Stimulated activated CD4-positive, alpha-beta T cell treated with anti-CD3 and anti-CD28 coated beads, Interleukin-2, amount 100 ng/mL, for 4 hours (primary cell): Measurements from ENCODE around the gene TJP2.

Experiments
- DNase-seq: peaks from one replicate; pipeline ENCODE4 v3.0.0-alpha.2; 2020; ENCODE audit warnings: low read depth

The TJP2 gene

GRCh38 chr9:69232135-69232534 lies 58.1 kb downstream of the TJP2 start:
- no peak for DNase-seq

- DNase-seq, result no peak
Measured at GRCh38 chr9:69234683-69235082, 60.6 kb downstream of the TJP2 start.

GRCh38 chr9:69236188-69236587 lies 62.1 kb downstream of the TJP2 start:
- no peak for DNase-seq

- no peak for DNase-seq
Measured at GRCh38 chr9:69237702-69238295, 63.7 kb downstream of the TJP2 start.

- no peak for DNase-seq
Measured at GRCh38 chr9:69243116-69243515, 69.0 kb downstream of the TJP2 start.

GRCh38 chr9:69246629-69247028 lies 72.6 kb downstream of the TJP2 start:
- no peak for DNase-seq

GRCh38 chr9:69248005-69248404 lies 73.9 kb downstream of the TJP2 start:
- DNase-seq, result no peak

GRCh38 chr9:69249337-69249736 lies 75.3 kb downstream of the TJP2 start:
- DNase-seq, result no peak

- DNase-seq, result no peak
Measured at GRCh38 chr9:69250681-69251080, 76.6 kb downstream of the TJP2 start.

- DNase-seq, result no peak
Measured at GRCh38 chr9:69252436-69252835, 78.4 kb downstream of the TJP2 start.

GRCh38 chr9:69253057-69253456 lies 79.0 kb downstream of the TJP2 start:
- DNase-seq, result no peak

- no peak for DNase-seq
Measured at GRCh38 chr9:69254223-69254622, 80.1 kb downstream of the TJP2 start.

- no peak for DNase-seq
Measured at GRCh38 chr9:69255591-69255990, 81.5 kb downstream of the TJP2 start.

GRCh38 chr9:69258551-69258950 lies 84.5 kb downstream of the TJP2 start:
- no peak for DNase-seq

GRCh38 chr9:69260161-69260560 lies 86.1 kb downstream of the TJP2 start:
- no peak for DNase-seq

GRCh38 chr9:69261636-69262035 lies 87.6 kb downstream of the TJP2 start:
- no peak for DNase-seq

GRCh38 chr9:69264526-69264925 lies 90.4 kb downstream of the TJP2 start:
- DNase-seq, result no peak

- no peak for DNase-seq
Measured at GRCh38 chr9:69265891-69266290, 91.8 kb downstream of the TJP2 start.

GRCh38 chr9:69272212-69272611 lies 98.1 kb downstream of the TJP2 start:
- DNase-seq, result no peak

GRCh38 chr9:69273161-69273560 lies 99.1 kb downstream of the TJP2 start:
- no peak for DNase-seq

- no peak for DNase-seq
Measured at GRCh38 chr9:69276775-69277174, 102.7 kb downstream of the TJP2 start.

- DNase-seq, result no peak
Measured at GRCh38 chr9:69279084-69279731, 105.1 kb downstream of the TJP2 start.

- DNase-seq, result no peak
Measured at GRCh38 chr9:69279733-69280132, 105.7 kb downstream of the TJP2 start.

GRCh38 chr9:69283003-69283402 lies 108.9 kb downstream of the TJP2 start:
- DNase-seq, result no peak
